GM23338 (cell line): ENCODE data around the gene HOXD9. TPM values are rescaled to one million over a fixed set of nuclear protein-coding genes. Genes with fewer than 3 reads are reported as not detected.

ENCODE experiments used
- ATAC-seq: fragments of 200-7000 bp; cut with Tn5 transposase; 3 replicates; pipeline ENCODE4 v1.9.1; 2020
- DNase-seq: peaks from one replicate; pipeline ENCODE4 v3.0.0-alpha.2; 2015; ENCODE audit warnings: low spot score
- H2AFZ ChIP-seq: fragments of 200-600 bp; sonication (generic); 2 replicates; pipeline ENCODE4 v1.8.0; 2016; ENCODE audit warnings: antibody characterized with exemption, mild to moderate bottlenecking, moderate library complexity
- H3F3A ChIP-seq: fragments of 200-600 bp; sonication (generic); replicated peaks from 2 replicates; pipeline ENCODE4 v1.8.0; 2017; ENCODE audit warnings: antibody characterized with exemption, mixed run types, low read depth
- H3K27ac ChIP-seq: fragments of 200-600 bp; sonication (generic); 2 replicates; pipeline ENCODE4 v1.6.1; 2016; ENCODE audit warnings: low read depth
- H3K27me3 ChIP-seq: fragments of 200-600 bp; sonication (generic); 2 replicates; pipeline ENCODE4 v1.8.0; 2016; ENCODE audit warnings: mild to moderate bottlenecking, mixed run types, moderate library complexity; ENCODE audit not compliant: insufficient read depth
- H3K36me3 ChIP-seq: fragments of 200-600 bp; sonication (generic); 2 replicates; pipeline ENCODE4 v1.8.0; 2016; ENCODE audit warnings: mild to moderate bottlenecking; ENCODE audit not compliant: insufficient read depth
- H3K4me1 ChIP-seq: fragments of 200-600 bp; sonication (generic); 2 replicates; pipeline ENCODE4 v1.8.0; 2016; ENCODE audit warnings: mild to moderate bottlenecking, moderate library complexity; ENCODE audit not compliant: insufficient read depth
- H3K4me2 ChIP-seq: fragments of 200-600 bp; sonication (generic); 2 replicates; pipeline ENCODE4 v1.7.1; 2017; ENCODE audit warnings: mixed run types
- H3K4me3 ChIP-seq: fragments of 200-600 bp; sonication (generic); 2 replicates; pipeline ENCODE4 v1.6.1; 2016; ENCODE audit warnings: mixed run types
- H3K79me2 ChIP-seq: fragments of 200-600 bp; sonication (generic); replicated peaks from 2 replicates; pipeline ENCODE4 v1.8.0; 2017; ENCODE audit warnings: mild to moderate bottlenecking; ENCODE audit not compliant: insufficient read depth
- H3K9me2 ChIP-seq: fragments of 200-600 bp; sonication (generic); 2 replicates; pipeline ENCODE4 v1.8.0; 2017; ENCODE audit not compliant: insufficient read depth
- H4K20me1 ChIP-seq: fragments of 200-600 bp; sonication (generic); replicated peaks from 2 replicates; pipeline ENCODE4 v1.8.0; 2017; ENCODE audit warnings: mild to moderate bottlenecking; ENCODE audit not compliant: insufficient read depth
- H3K27ac Mint-ChIP-seq: 2 replicates; pipeline ENCODE4 v1.8.0; 2020; ENCODE audit warnings: inconsistent platforms, mild to moderate bottlenecking, moderate library complexity, mixed read lengths
- H3K27me3 Mint-ChIP-seq: 3 replicates; pipeline ENCODE4 v1.8.0; 2022; ENCODE audit warnings: low read depth, mild to moderate bottlenecking, moderate library complexity, mixed read lengths, inconsistent platforms; ENCODE audit not compliant: insufficient read depth, poor library complexity
- H3K36me3 Mint-ChIP-seq: 3 replicates; pipeline ENCODE4 v1.8.0; 2021; ENCODE audit warnings: low read depth, mild to moderate bottlenecking, inconsistent platforms, moderate library complexity, mixed read lengths
- H3K4me1 Mint-ChIP-seq: 3 replicates; pipeline ENCODE4 v1.8.0; 2020; ENCODE audit warnings: mild to moderate bottlenecking, inconsistent platforms, mixed read lengths
- H3K4me3 Mint-ChIP-seq: 3 replicates; pipeline ENCODE4 v1.8.0; 2021; ENCODE audit warnings: moderate library complexity, mild to moderate bottlenecking, inconsistent platforms, mixed read lengths
- H3K9me3 Mint-ChIP-seq: 3 replicates; pipeline ENCODE4 v1.8.0; 2020; ENCODE audit warnings: moderate library complexity, mild to moderate bottlenecking, inconsistent platforms, mixed read lengths
- CREB1 ChIP-seq: fragments of 250-450 bp; sonication (Bioruptor Pico); IDR thresholded peaks from 2 replicates; pipeline ENCODE4 v1.5.0; 2020; ENCODE audit warnings: low read depth, mild to moderate bottlenecking, moderate library complexity
- EZH2 ChIP-seq: fragments of 200-600 bp; sonication (generic); IDR thresholded peaks from one replicate; pipeline ENCODE4 v1.8.0; 2017; ENCODE audit warnings: antibody characterized with exemption, mild to moderate bottlenecking, low read depth; ENCODE audit not compliant: unreplicated experiment
- EZH2phosphoT487 ChIP-seq: fragments of 200-600 bp; sonication (generic); IDR thresholded peaks from one replicate; pipeline ENCODE4 v1.8.1; 2018; ENCODE audit warnings: antibody characterized with exemption; ENCODE audit not compliant: unreplicated experiment
- JUNB ChIP-seq: IDR thresholded peaks from one replicate; pipeline ENCODE4 v1.6.1; 2016; ENCODE audit warnings: antibody characterized with exemption; ENCODE audit not compliant: unreplicated experiment
- NANOG ChIP-seq: IDR thresholded peaks from 2 replicates; pipeline ENCODE4 v1.6.1; 2016; ENCODE audit warnings: antibody characterized with exemption, borderline replicate concordance
- POLR2AphosphoS5 ChIP-seq: IDR thresholded peaks from 2 replicates; pipeline ENCODE4 v1.6.1; 2016; ENCODE audit warnings: antibody characterized with exemption, low read depth
- STAT1 ChIP-seq: IDR thresholded peaks from one replicate; pipeline ENCODE4 v1.6.1; 2016; ENCODE audit warnings: antibody characterized with exemption; ENCODE audit not compliant: unreplicated experiment
- ZNF114 ChIP-seq: fragments of 250-450 bp; sonication (Bioruptor Pico); IDR thresholded peaks from 2 replicates; pipeline ENCODE4 v1.5.0; 2020; ENCODE audit warnings: mild to moderate bottlenecking, moderate library complexity
- ZNF331 ChIP-seq: fragments of 250-450 bp; sonication (Bioruptor Pico); IDR thresholded peaks from 2 replicates; pipeline ENCODE4 v1.5.0; 2020; ENCODE audit warnings: low read depth, mild to moderate bottlenecking, moderate library complexity
- polyA plus RNA-seq: library from polyadenylated mRNA; unstranded; fragments of >200 nt; fragmentation: Nextera tagmentation; extraction: Ambion mirVana; gene quantifications from 2 replicates; pipeline ENCODE4 v1.2.1, GENCODE V29; 2016
- total RNA-seq: library from RNA; depleted of rRNA; stranded (reverse); fragments of >200 nt; shearing (Covaris generic); gene quantifications from 2 replicates; pipeline ENCODE4 v1.2.3, GENCODE V29; 2014
- TF ChIP-seq, protein P1 (sequence below): IDR thresholded peaks from one replicate; pipeline ENCODE4 v1.6.1; 2018; ENCODE audit warnings: antibody characterized with exemption; ENCODE audit not compliant: unreplicated experiment
- TF ChIP-seq, protein P2 (sequence below): IDR thresholded peaks from 2 replicates; pipeline ENCODE4 v1.6.1; 2016; ENCODE audit warnings: antibody characterized with exemption
- TF ChIP-seq, protein P3 (sequence below), 2 experiments: fragments of 200-600 bp in 1 of 2; sonication (generic) in 1 of 2; conservative IDR thresholded peaks; 2 replicates each; pipeline versions ENCODE4 v1.5.1 to v1.6.1; 2016 to 2017; ENCODE audit warnings: antibody characterized with exemption in 2 of 2, low read depth in 2 of 2, mild to moderate bottlenecking in 2 of 2, moderate library complexity in 1 of 2
- TF ChIP-seq, protein P4 (sequence below): fragments of 250-450 bp; sonication (Bioruptor Pico); IDR thresholded peaks from 2 replicates; pipeline ENCODE4 v1.5.0; 2020; ENCODE audit warnings: mild to moderate bottlenecking, moderate library complexity

HOXD9 gene
- total and polyA plus RNA-seq, 2 experiments from 2014 or later, result not detected

DNA sequence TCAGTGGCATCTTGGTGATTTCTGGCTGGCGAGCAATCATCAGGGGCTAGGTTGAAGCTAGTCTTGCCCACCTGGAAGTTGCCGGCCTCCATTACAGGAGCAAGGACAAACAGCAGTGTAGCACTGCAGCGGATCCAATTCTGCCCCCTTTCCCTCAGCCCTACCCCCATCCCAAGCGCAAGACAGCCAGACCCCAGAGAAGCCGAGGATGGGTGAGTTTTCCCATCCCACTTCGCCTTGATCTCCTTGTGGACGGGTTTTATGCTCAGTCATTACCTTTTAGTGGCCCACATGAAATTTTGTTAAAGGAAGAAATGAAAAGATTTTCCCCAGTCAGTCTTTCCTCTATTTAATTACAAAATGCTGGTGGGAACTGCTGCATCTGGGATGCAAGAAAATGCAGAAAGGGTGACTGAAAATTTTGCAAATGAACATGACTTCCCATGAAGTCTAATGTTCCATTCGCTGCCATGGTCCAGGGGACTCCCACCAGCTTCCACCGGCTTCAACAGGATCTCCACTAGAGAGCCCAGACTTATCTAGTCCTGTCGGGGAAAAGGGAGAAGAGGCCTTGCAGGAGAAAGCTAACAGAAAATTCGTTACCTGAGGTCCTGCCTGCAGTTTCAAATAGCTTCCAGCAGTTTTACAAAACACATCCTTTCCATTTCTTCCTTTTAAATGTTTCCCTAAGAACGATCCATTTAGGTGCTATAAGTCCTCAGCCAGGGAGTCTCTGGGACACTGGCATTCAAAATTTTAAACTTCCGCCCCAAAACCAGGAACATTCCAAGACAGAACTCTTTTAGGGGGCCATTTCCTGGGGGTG is 1.9 kb upstream of the HOXD9 start:
- Mint-ChIP-seq H3K9me3 (peaks cover 24% of the 10 kb centered on the region), H3K36me3 (peaks cover 8% of the 10 kb centered on the region; the same call in 2 of the 3 replicates), H3K27ac (no peak overlapping the region), H3K4me3 (no peak overlapping the region), H3K4me1 (peaks cover 14% of the 10 kb centered on the region), H3K27me3 (peaks cover 99% of the 10 kb centered on the region)
- ATAC-seq, result no peak
- no peak for TF ChIP-seq ZNF114
- TF ChIP-seq JUNB, result no peak
- TF ChIP-seq, protein P1, sequence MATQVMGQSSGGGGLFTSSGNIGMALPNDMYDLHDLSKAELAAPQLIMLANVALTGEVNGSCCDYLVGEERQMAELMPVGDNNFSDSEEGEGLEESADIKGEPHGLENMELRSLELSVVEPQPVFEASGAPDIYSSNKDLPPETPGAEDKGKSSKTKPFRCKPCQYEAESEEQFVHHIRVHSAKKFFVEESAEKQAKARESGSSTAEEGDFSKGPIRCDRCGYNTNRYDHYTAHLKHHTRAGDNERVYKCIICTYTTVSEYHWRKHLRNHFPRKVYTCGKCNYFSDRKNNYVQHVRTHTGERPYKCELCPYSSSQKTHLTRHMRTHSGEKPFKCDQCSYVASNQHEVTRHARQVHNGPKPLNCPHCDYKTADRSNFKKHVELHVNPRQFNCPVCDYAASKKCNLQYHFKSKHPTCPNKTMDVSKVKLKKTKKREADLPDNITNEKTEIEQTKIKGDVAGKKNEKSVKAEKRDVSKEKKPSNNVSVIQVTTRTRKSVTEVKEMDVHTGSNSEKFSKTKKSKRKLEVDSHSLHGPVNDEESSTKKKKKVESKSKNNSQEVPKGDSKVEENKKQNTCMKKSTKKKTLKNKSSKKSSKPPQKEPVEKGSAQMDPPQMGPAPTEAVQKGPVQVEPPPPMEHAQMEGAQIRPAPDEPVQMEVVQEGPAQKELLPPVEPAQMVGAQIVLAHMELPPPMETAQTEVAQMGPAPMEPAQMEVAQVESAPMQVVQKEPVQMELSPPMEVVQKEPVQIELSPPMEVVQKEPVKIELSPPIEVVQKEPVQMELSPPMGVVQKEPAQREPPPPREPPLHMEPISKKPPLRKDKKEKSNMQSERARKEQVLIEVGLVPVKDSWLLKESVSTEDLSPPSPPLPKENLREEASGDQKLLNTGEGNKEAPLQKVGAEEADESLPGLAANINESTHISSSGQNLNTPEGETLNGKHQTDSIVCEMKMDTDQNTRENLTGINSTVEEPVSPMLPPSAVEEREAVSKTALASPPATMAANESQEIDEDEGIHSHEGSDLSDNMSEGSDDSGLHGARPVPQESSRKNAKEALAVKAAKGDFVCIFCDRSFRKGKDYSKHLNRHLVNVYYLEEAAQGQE, result no peak
- TF ChIP-seq EZH2, result peak; percentile 79
- no peak for TF ChIP-seq CREB1 (CRISPR knock-in tag)
- no peak for TF ChIP-seq STAT1
- TF ChIP-seq, protein P2, sequence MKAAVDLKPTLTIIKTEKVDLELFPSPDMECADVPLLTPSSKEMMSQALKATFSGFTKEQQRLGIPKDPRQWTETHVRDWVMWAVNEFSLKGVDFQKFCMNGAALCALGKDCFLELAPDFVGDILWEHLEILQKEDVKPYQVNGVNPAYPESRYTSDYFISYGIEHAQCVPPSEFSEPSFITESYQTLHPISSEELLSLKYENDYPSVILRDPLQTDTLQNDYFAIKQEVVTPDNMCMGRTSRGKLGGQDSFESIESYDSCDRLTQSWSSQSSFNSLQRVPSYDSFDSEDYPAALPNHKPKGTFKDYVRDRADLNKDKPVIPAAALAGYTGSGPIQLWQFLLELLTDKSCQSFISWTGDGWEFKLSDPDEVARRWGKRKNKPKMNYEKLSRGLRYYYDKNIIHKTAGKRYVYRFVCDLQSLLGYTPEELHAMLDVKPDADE, result no peak
- no peak for TF ChIP-seq POLR2AphosphoS5
- TF ChIP-seq NANOG, result no peak
- TF ChIP-seq, protein P3, sequence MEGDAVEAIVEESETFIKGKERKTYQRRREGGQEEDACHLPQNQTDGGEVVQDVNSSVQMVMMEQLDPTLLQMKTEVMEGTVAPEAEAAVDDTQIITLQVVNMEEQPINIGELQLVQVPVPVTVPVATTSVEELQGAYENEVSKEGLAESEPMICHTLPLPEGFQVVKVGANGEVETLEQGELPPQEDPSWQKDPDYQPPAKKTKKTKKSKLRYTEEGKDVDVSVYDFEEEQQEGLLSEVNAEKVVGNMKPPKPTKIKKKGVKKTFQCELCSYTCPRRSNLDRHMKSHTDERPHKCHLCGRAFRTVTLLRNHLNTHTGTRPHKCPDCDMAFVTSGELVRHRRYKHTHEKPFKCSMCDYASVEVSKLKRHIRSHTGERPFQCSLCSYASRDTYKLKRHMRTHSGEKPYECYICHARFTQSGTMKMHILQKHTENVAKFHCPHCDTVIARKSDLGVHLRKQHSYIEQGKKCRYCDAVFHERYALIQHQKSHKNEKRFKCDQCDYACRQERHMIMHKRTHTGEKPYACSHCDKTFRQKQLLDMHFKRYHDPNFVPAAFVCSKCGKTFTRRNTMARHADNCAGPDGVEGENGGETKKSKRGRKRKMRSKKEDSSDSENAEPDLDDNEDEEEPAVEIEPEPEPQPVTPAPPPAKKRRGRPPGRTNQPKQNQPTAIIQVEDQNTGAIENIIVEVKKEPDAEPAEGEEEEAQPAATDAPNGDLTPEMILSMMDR (conservative IDR thresholded peaks at IDR 0.05; ENCODE audit: low read depth in 2 of 2), result peak in 1 of 2 experiments; percentile 27; a peak in 1 of 4 replicates
- TF ChIP-seq EZH2phosphoT487, result peak; percentile 47
- no peak for TF ChIP-seq ZNF331 (CRISPR knock-in tag)
- TF ChIP-seq, protein P4, sequence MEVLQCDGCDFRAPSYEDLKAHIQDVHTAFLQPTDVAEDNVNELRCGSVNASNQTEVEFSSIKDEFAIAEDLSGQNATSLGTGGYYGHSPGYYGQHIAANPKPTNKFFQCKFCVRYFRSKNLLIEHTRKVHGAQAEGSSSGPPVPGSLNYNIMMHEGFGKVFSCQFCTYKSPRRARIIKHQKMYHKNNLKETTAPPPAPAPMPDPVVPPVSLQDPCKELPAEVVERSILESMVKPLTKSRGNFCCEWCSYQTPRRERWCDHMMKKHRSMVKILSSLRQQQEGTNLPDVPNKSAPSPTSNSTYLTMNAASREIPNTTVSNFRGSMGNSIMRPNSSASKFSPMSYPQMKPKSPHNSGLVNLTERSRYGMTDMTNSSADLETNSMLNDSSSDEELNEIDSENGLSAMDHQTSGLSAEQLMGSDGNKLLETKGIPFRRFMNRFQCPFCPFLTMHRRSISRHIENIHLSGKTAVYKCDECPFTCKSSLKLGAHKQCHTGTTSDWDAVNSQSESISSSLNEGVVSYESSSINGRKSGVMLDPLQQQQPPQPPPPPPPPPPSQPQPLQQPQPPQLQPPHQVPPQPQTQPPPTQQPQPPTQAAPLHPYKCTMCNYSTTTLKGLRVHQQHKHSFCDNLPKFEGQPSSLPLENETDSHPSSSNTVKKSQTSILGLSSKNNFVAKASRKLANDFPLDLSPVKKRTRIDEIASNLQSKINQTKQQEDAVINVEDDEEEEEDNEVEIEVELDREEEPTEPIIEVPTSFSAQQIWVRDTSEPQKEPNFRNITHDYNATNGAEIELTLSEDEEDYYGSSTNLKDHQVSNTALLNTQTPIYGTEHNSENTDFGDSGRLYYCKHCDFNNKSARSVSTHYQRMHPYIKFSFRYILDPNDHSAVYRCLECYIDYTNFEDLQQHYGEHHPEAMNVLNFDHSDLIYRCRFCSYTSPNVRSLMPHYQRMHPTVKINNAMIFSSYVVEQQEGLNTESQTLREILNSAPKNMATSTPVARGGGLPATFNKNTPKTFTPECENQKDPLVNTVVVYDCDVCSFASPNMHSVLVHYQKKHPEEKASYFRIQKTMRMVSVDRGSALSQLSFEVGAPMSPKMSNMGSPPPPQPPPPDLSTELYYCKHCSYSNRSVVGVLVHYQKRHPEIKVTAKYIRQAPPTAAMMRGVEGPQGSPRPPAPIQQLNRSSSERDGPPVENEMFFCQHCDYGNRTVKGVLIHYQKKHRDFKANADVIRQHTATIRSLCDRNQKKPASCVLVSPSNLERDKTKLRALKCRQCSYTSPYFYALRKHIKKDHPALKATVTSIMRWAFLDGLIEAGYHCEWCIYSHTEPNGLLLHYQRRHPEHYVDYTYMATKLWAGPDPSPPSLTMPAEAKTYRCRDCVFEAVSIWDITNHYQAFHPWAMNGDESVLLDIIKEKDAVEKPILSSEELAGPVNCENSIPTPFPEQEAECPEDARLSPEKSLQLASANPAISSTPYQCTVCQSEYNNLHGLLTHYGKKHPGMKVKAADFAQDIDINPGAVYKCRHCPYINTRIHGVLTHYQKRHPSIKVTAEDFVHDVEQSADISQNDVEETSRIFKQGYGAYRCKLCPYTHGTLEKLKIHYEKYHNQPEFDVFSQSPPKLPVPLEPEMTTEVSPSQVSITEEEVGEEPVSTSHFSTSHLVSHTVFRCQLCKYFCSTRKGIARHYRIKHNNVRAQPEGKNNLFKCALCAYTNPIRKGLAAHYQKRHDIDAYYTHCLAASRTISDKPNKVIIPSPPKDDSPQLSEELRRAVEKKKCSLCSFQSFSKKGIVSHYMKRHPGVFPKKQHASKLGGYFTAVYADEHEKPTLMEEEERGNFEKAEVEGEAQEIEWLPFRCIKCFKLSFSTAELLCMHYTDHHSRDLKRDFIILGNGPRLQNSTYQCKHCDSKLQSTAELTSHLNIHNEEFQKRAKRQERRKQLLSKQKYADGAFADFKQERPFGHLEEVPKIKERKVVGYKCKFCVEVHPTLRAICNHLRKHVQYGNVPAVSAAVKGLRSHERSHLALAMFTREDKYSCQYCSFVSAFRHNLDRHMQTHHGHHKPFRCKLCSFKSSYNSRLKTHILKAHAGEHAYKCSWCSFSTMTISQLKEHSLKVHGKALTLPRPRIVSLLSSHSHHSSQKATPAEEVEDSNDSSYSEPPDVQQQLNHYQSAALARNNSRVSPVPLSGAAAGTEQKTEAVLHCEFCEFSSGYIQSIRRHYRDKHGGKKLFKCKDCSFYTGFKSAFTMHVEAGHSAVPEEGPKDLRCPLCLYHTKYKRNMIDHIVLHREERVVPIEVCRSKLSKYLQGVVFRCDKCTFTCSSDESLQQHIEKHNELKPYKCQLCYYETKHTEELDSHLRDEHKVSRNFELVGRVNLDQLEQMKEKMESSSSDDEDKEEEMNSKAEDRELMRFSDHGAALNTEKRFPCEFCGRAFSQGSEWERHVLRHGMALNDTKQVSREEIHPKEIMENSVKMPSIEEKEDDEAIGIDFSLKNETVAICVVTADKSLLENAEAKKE (CRISPR knock-in tag), result no peak
- no peak for DNase-seq
- no peak overlapping the region for H3K27ac ChIP-seq
- H3K4me3 ChIP-seq, result peak overlapping the region; percentile 26
- no peak overlapping the region for H2AFZ ChIP-seq
- no peaks in the 10 kb centered on the region for H3K36me3 ChIP-seq
- peaks cover 35% of the 10 kb centered on the region; the same call in 1 of the 2 replicates for H3F3A ChIP-seq
- peaks cover 19% of the 10 kb centered on the region for H3K4me1 ChIP-seq
- peak overlapping the region; percentile 32; the same call in 1 of the 2 replicates for H3K4me2 ChIP-seq
- peaks cover 100% of the 10 kb centered on the region for H3K27me3 ChIP-seq
- H3K9me2 ChIP-seq, result no peaks in the 10 kb centered on the region
- H3K79me2 ChIP-seq, result no peaks in the 10 kb centered on the region
- H4K20me1 ChIP-seq, result peaks cover 27% of the 10 kb centered on the region
